Skeletal muscle cell (primary cell): ENCODE results near the gene BTBD9.
"Not testable (repeated sequence)": the region's sequence is repeated elsewhere in the genome, so short reads cannot be mapped to it uniquely, and the experiment has no call there.

Experiments
- DNase-seq: peaks from one replicate; pipeline ENCODE4 v3.0.0-alpha.2; 2010; ENCODE audit warnings: low read depth
- H3K4me3 ChIP-seq: 2 replicates; pipeline ENCODE4 v1.5.1; 2011; ENCODE audit warnings: low read depth, mild to moderate bottlenecking, control low read depth, low read length, moderate library complexity

Gene BTBD9

DNA sequence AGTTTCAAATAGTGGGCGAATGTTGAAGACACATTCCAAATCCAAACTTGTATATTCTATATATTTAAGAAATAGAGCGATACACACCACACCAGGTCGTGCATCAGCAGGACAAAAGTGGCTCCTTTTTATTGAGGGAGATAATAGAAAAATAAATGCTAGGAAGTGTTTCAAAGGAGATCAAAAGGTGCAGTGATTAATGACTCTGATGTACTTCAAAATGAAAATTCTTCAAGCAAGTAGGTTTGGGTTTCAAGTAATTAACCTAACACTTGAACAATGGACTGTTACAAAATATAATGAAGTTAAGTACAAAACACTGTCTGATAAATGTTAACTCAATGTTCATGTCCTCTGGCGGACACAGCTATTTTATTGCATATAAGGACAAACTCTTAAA is 185.9 kb downstream of the BTBD9 start:
- DNase-seq: no peak
- H3K4me3 ChIP-seq: no peak overlapping the region

DNA sequence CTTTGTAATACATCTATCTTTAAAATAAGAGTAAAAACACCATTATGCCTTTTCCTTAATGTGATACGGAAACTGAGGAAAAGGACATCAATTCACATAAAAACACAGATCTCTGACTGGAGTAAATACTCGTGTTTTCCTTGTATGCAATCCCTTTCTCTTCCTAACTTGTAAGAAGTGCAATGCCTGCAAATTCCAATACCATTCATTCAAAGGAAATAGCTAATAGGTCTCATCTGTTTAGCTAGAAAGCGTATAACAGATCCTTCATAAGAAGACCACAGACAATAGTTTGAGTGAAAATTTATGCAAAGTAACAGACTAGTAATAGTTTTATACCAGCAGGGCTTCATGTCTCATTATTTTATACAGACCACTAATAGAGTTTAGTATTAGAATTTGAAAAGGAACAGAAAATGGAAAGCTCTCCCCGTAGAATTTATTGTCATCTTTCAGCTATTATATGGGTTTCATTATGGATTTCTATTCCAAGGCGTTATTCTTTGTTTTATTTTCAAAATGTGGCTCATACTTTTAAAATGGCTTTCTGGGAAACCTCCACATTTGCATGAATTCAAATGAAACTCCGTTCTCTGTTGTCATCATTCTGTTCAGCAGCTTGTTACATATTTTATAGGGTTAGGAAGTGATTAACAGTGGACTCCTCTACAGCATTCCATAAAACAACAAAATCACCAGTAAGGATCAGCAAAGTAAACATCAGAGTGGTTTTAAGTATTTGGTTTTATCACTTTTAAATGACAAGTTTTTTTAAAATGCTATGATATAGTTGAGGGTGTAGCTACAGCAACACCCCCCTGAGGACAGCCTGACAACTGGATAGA is 186.7 kb downstream of the BTBD9 start:
- no peak overlapping the region for H3K4me3 ChIP-seq

DNA sequence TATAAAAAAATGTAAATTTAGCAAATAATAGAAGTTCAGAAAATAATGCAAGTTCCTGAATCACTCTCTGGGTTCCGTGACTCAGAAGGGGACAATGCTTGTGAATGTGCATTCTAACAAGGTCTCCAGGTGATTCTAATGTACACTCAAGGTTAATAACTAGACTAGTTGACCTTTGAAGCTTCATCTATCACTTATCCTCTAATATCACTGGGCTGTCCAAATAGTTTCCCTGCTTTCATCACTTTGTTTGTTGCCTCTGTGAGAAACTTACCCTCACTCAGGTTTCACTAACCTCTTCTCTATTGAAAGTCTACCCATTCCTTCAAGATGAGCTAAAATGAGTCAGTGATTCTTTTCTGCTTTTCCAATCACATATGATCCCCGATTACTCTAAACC is 189.0 kb downstream of the BTBD9 start:
- H3K4me3 ChIP-seq: no peak overlapping the region
- no peak for DNase-seq

More for the DNA sequence above, 186.7 kb downstream of the BTBD9 start:
- DNase-seq: no peak

DNA sequence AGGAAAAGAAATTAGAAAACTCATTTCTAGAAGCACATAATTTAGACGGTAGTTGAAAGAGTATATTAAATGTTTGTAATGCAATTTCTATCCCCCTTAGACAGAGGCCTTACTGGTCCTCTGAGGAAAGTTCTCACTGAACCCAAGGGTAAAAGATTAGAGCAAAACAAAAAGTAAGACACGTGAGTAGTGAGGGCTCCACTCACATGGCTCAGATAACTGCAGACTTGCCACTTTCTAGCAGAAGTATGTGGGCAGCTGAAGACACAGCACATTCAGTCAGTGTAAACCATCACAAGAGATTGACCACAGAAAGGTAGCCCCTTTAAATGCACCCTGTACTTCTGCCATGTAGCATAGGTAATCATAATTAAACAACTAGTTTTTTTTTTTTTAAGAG is 193.8 kb downstream of the BTBD9 start:
- no peak for DNase-seq

DNA sequence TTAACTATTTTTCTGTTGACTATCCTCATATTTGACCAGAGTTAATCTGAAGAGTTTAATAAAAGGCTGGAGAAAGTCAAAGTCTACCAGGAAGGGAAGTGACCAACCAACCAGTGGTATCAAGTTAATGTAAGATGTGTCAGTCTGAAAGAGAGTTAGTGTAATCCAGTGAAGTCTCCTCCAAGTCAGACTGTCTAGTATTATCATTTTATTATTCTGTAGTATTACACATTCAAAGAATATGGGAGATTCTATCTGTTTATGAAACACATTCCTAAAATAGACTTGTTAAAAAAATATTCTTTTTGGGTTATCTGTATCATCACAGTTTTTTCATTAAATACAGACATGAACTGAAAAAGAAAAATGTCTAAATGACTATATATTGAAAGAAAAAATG is 194.4 kb downstream of the BTBD9 start:
- no peak for DNase-seq
- no peak overlapping the region for H3K4me3 ChIP-seq

More for the DNA sequence above, 193.8 kb downstream of the BTBD9 start:
- H3K4me3 ChIP-seq: no peak overlapping the region

DNA sequence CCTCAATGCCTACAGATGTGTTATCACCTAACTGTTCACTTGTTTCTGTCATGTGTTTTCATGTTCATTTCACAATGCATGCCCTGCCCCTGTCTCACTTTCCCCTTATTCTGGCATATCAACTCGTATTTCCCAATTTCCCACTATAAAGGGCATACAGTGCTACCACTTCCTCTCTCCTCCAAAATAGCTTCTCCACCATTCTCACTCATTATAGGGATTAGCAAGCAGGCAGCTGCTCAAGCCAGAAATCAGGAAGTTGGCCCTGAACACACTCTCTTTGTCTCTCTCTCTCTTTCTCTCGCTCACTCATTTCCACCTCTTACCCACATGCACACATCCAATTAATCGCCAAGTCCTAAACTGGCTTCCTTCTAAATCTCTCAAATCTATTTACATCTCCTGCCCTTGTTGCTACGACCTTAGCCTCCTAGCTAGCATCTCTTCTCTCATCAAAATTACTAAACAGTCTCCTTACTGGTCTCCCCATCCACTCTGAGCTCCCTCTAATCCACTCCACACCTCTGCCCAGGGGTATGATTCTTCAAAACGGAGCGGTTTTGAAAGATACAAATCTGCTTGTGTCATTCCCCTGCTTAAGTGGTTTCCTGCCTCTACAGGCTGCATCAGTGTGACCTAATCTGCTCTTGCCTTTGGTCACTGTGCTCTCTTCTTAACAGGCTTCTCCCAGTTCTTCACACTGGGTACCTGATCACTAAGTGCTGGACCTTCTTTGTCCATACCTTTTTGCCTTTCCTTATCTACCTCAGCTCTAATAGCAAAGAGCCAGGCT is 196.2 kb downstream of the BTBD9 start:
- H3K4me3 ChIP-seq: no peak overlapping the region
- no peak for DNase-seq

DNA sequence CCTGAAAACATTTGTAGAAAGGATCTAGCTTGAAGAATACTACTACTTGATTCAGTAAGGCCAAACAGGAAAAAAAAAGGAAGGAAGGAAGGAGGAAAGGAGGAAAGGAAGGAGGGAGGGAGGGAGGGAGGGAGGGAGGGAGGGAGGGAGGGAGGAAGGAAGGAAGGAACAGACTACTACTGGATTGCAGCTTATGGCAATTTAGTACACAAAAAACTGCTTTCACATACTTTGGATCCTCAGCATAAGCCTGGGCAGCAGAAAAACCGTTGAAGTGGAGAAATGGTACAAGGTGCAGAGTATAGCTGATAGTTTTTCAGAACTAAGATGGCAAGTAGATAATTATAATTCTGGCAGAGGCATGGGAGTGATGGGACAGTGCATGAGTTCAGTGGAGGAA is 201.6 kb downstream of the BTBD9 start:
- no peak overlapping the region for H3K4me3 ChIP-seq
- no peak for DNase-seq

DNA sequence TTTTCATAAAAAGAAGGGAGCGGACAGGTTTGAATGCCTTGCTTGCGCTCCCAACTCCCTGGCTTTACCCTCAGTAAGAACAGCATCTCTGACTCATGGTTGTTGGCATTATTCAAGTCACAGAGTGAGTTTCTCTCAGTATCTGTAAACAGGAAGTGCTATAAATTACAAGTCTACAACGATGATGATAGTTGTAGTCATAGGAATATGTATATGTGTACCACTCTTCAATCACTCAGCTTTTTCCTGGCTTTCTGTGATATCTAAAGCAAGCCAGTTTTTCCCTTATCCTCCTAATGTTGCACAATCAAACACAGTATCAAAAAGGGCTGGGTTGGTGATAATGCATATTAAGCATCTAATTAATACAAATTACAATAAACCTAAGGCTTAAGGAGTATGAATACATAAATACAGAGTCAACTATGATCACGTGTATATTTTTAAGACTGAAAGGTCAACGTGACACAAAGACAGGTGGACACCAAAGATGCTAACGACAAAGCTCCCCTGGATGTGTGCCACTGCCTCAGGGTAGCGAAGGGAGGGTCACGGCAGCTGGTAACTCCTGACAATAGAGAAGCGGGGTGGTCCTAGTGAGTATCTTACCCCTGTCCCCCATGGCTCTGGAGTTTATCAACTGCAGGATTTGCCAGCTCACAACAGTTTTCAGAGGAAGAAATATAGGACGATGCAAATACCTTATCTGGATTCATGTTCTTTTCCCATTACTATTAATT is 202.8 kb downstream of the BTBD9 start:
- no peak overlapping the region for H3K4me3 ChIP-seq
- peak; percentile 17 for DNase-seq

DNA sequence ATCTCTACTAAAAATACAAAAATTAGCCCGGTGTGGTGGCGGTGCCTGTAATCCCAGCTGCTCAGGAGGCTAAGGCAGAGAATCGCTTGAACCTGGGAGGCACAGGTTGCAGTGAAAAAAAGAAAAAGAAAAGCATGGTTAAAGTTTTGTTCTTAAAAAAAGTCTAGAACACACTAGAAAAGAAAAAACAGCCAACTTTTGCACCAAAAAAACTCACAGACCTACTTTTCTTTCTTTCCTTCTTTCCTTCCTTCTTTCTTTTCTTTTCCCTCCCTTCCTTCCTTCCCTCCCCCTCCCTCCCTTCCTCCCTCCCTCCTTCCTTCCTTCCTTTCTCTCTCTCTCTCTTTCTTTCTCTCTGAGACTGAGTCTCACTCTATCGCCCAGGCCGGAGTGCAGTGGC is 204.4 kb downstream of the BTBD9 start:
- DNase-seq: no peak
- no peak overlapping the region for H3K4me3 ChIP-seq

DNA sequence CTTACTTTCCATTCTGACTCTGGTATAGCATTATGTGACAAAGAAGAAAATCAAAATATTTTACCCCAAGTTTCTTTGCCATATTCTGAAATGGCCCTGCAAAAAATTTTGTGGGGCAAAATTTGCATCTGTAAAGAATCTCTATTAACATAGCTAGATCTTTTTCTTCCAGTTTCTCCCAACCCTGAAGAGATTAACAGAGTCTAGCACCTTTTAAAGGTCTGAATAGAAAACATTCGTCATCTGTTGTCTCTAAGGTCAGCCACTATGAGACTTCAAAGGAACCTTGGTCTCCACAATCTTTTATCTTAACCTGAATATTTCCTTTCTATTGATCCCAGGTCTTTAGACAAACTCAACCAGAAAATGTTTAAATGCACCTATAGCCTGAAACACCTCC is 205.7 kb downstream of the BTBD9 start:
- no peak overlapping the region for H3K4me3 ChIP-seq
- DNase-seq: no peak

DNA sequence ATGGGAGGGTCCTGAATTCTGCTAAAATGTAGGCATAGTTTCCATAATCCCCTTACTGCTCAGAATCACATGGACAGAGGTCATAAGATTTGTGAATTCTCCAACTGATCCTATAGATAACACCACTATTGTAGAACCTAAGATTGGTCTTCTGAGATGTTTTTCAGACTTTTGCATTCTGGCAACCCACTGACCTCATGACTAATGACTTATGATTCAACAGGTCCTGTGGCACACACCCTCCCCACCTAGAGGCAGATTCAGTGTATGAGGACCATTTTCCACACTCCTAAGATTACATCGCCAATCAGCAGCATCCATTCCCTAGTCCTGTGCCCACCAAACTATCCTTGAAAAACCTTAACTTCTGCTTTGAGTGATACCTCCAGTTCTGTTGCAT is 207.2 kb downstream of the BTBD9 start:
- no peak overlapping the region for H3K4me3 ChIP-seq

DNA sequence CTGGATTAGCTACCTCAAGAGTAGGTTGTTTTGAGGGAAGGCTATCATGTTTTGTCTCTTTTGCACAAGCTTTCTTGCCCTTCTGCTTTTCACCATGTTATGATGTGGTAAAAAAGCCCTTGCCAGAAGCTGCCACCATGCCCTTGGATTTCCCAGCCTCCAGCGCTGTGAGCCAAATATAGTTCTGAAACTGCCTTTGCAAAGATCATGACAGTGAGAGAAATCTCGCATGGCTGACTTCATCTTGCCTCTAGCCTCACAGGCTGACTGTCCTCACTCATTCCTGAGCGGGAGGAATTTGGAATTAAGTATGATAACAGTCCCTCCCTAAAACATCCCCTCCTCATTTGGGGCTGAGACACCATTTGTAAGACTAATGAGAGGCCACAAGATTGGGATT is 207.7 kb downstream of the BTBD9 start:
- H3K4me3 ChIP-seq: no peak overlapping the region
- DNase-seq: no peak

More for the DNA sequence above, 207.2 kb downstream of the BTBD9 start:
- no peak for DNase-seq

DNA sequence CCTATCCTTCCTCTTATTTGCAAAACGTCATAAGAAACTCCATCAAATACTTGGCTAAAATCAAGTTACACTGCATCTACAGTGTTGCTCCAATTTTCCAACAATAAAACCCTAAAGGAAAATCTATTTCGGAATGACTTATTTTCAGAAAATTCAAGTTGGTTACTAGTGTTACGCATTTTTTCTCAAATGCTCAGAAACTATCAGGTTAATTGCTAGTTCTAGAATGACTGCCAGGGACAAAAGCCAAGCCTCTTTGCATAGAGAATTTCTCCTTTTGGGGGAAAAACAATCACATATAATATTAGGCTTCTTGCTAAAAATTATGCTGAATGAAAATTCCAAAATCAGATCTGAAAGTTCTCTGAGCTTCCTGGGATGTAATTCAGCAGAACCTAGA is 210.2 kb downstream of the BTBD9 start:
- H3K4me3 ChIP-seq: no peak overlapping the region
- no peak for DNase-seq

DNA sequence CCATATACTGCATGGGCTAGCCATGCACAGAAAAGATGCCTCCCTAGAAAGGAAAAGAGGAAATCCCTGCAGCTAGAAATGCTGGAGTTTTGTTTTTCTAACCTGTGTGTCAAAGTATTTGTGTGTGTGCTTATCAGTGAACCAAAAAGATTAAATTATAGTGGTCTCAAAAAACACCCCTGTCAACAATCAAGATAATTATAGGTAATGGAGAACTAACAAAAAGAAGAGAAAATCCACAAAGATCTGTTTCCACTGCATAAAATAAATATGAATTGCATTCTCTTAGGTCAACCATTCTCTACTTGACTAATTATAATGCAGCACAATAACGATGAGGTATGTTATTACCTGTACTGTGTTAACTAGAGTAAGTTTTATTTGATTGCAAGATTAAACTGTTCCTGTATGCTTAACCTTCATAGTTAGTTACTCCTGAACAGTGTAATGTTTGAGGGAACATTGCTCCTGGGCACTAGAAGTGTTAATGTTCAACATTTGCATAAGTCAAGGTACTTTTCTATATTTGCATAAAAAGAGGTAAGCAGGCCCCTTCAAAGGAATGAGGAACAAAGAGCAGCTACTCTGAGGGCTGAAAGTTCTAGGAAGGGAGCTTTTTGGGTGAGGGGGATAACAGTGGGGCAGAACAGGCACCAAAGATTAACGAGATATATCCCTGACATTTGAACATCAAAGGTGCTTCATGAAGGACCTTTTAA is 212.1 kb downstream of the BTBD9 start:
- no peak overlapping the region for H3K4me3 ChIP-seq
- DNase-seq: no peak

DNA sequence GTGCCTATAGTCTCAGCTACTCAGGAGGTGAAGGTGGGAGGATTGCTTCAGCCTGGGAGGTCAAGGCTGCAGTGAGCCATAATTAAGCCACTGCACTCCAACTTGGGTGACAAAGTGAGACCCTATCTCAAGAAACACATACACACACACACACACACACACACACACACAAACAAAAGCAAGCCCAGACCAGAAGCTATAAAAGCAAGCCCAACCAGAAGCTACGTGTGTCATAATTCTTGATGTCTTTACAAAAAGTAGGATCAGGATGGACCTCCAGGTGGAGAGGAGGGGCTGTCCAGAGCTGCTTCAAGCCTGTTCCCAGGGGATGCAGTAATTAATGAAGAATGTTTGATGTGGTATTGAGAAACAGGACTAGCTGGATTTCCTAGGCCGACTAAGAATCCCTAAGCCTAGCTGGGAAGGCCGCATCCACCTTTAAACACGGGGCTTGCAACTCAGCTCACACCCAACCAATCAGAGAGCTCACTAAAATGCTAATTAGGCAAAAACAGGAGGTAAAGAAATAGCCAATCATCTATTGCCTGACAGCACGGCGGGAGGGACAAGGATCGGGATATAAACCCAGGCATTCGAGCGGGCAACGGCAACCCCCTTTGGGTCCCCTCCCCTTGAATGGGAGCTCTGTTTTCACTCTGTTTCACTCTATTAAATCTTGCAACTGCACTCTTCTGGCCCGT is 213.8 kb downstream of the BTBD9 start:
- not testable (repeated sequence) for DNase-seq, H3K4me3 ChIP-seq

DNA sequence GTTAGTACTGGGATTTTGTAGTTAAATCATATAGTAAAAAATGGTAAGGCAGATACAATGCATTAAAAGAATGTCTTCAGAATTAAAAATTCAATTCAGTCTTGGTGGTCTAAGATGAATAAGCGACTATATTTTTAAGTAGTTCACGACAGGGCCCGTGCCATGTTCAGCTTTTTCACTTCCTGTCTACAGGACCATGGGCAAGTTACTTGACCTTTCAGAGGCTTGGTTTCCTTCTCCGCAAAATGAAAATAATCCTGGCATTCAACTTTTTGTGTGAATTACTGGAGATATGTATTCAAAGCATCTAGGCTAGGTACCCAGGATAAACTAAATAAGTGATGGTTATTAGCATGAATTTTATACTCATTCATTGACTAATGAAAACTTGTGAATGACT is 216.0 kb downstream of the BTBD9 start:
- no peak for DNase-seq
- no peak overlapping the region for H3K4me3 ChIP-seq

DNA sequence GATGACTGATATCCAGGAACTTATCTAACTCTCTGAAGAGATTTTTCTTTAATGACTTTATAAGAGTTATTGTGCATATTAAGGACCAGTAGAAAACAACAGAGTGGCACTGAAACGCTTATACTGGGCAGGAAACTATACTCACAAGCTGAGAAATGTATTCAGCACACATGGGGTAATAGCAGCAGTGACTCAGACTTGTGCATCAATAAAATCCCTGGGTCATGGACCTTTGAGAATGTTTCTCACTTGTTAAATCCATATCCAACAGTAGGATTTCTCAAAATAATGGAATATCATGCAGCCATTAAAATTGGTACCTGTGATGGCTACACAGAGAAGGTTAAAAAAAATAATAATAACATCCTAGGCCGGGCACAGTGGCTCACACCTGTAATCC is 219.5 kb downstream of the BTBD9 start:
- peak; percentile 25 for DNase-seq
- no peak overlapping the region for H3K4me3 ChIP-seq

DNA sequence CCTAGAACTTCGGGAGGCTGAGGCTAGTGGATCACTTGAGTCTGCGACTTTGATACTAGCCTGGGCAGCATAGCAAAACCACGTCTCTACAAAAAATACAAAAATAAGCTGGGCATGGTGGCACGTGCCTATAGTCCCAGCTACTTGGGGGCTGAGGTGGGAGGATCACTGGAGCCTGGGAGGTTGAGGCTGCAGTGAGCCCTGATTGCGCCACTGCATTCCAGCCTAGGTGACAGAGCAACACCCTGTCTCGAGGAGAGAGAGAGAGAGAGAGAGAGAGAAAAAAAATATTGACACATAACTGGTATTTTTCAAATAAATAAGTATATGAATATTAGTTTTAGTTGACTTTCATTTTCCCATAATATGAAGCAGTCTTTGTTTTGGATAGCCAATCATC is 222.2 kb downstream of the BTBD9 start:
- no peak for DNase-seq
- no peak overlapping the region for H3K4me3 ChIP-seq
